Thyroid gland (tissue), 4 donors: Measurements from ENCODE around the gene JAG2.

ENCODE experiments used
- POLR2A ChIP-seq, 2 donors: fragments of 450-650 bp; IDR thresholded peaks; one replicate each; pipeline ENCODE4 v1.6.1; 2017; ENCODE audit warnings: antibody characterized with exemption in 2 of 2, mild to moderate bottlenecking in 2 of 2, moderate library complexity in 1 of 2
- TF ChIP-seq, protein P1 (sequence below), 6 experiments: fragments of 200-600 bp in 3 of 6; fragments of 450-650 bp in 3 of 6; sonication (generic) in 3 of 6; IDR thresholded peaks; one replicate each; pipeline ENCODE4 v1.5.1; 2016 to 2019; ENCODE audit warnings: antibody characterized with exemption in 6 of 6, mild to moderate bottlenecking in 2 of 6, inconsistent platforms in 1 of 6, moderate library complexity in 1 of 6

DNA sequence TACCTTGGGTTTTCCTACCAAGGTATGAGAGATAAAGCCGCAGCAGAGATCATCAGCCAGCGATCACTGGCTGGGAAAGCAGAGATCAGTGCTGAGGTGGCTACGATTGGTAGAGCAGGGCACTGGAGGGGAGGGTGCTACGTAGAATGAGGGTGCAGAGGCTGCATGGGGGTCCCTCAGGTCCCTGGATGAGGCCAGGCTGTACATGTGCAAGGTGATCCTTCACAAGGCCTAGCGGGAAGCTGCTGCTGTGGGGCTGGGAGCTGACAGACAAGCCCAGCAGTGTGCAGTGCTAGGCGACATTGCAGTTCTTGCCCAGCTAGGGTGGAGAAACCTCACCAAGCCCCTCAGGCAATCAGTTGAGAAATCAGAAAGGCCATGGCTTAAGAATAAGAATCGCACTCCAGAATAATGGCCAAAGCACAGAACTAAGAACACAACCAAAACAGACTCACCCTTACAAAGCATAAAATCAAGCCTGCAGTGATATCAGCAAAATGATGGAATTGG is 66.2 kb downstream of the JAG2 start:
- TF ChIP-seq POLR2A (IDR thresholded peaks at IDR 0.05): no peak
- TF ChIP-seq, protein P1, sequence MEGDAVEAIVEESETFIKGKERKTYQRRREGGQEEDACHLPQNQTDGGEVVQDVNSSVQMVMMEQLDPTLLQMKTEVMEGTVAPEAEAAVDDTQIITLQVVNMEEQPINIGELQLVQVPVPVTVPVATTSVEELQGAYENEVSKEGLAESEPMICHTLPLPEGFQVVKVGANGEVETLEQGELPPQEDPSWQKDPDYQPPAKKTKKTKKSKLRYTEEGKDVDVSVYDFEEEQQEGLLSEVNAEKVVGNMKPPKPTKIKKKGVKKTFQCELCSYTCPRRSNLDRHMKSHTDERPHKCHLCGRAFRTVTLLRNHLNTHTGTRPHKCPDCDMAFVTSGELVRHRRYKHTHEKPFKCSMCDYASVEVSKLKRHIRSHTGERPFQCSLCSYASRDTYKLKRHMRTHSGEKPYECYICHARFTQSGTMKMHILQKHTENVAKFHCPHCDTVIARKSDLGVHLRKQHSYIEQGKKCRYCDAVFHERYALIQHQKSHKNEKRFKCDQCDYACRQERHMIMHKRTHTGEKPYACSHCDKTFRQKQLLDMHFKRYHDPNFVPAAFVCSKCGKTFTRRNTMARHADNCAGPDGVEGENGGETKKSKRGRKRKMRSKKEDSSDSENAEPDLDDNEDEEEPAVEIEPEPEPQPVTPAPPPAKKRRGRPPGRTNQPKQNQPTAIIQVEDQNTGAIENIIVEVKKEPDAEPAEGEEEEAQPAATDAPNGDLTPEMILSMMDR (IDR thresholded peaks at IDR 0.05): no peak
